ENCODE data around the gene FHL3.
"Not testable (repeated sequence)": the region's sequence is repeated elsewhere in the genome, so short reads cannot be mapped to it uniquely, and the experiment has no call there.

Gene FHL3

GRCh38 chr1:37987679-37988078, 17.6 kb downstream of the FHL3 start:
- no peak overlapping the region for H3K4me3 ChIP-seq (ENCODE audit: low read depth, low read length)

DNA sequence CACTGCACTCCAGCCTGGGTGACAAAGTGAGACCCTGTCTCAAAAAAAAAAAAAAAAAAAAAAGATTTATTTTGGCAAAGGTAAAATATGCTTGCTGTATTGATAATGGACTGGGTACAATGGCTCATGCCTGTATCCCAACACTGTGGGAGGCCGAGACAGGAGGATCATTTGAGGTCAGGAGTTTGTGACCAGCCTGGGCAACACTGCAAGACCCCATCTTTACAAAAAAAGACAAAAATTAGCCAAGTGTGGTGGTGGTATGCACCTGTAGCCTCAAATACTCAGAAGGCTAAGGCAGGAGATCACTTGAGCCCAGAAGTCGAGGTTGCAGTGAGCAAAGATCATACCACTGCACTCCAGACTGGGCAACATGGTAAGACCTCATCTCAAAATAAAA, 21.8 kb downstream of the FHL3 start:
- Histone ChIP-seq H3K36me3 (replicated peaks) (peaks cover 86% of the 10 kb centered on the region), H3K27ac (no peak overlapping the region), H3K4me3 (ENCODE audit: low read depth, low read length) (no peak overlapping the region), H3K27me3 (replicated peaks) (no peaks in the 10 kb centered on the region)
- TF ChIP-seq, protein P1, sequence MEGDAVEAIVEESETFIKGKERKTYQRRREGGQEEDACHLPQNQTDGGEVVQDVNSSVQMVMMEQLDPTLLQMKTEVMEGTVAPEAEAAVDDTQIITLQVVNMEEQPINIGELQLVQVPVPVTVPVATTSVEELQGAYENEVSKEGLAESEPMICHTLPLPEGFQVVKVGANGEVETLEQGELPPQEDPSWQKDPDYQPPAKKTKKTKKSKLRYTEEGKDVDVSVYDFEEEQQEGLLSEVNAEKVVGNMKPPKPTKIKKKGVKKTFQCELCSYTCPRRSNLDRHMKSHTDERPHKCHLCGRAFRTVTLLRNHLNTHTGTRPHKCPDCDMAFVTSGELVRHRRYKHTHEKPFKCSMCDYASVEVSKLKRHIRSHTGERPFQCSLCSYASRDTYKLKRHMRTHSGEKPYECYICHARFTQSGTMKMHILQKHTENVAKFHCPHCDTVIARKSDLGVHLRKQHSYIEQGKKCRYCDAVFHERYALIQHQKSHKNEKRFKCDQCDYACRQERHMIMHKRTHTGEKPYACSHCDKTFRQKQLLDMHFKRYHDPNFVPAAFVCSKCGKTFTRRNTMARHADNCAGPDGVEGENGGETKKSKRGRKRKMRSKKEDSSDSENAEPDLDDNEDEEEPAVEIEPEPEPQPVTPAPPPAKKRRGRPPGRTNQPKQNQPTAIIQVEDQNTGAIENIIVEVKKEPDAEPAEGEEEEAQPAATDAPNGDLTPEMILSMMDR (IDR thresholded peaks at IDR 0.05; ENCODE audit: low read depth, low read length, missing control alignments) = no peak
- in situ Hi-C loops (cut with HindIII; ENCODE audit: low pct_ligation_motif_present, low sequenced_read_pairs) = no loop called here
- DNase-seq = no peak

More at GRCh38 chr1:37987679-37988078, 17.6 kb downstream of the FHL3 start:
- Histone ChIP-seq H3K27me3 (replicated peaks) (no peaks in the 10 kb centered on the region), H3K36me3 (replicated peaks) (peaks cover 46% of the 10 kb centered on the region), H3K27ac (no peak overlapping the region)
- no peak for DNase-seq
- in situ Hi-C loops (cut with HindIII; ENCODE audit: low pct_ligation_motif_present, low sequenced_read_pairs) = no loop called here
- TF ChIP-seq, protein P1 (IDR thresholded peaks at IDR 0.05; ENCODE audit: low read depth, low read length, missing control alignments) = no peak

DNA sequence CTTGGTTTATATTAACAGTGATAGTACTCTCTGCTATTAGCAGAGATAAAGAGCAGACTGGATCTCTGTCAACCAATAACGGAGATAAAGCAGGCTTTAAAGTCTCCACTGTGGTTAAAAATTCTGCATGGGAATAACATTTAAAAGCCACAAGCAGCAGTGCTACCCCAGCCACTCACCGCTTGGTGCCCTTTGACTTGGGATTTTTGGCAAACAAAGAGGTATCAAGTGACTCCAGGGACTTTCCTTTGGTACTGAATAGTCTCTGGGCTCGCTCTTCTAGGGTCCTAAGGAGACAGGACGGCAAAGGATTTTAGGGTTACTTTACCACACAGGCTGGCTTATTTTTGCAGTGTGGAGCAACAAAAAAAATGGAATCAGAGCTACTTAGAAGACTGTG, 26.8 kb downstream of the FHL3 start:
- H3K36me3 ChIP-seq (replicated peaks) = peaks cover 92% of the 10 kb centered on the region
- H3K4me3 ChIP-seq (ENCODE audit: low read depth, low read length) = no peak overlapping the region
- DNase-seq = no peak
- in situ Hi-C loops (cut with HindIII; ENCODE audit: low pct_ligation_motif_present, low sequenced_read_pairs) = no loop called here
- no peaks in the 10 kb centered on the region for H3K27me3 ChIP-seq (replicated peaks)
- TF ChIP-seq, protein P1 (IDR thresholded peaks at IDR 0.05; ENCODE audit: low read depth, low read length, missing control alignments) = no peak
- no peak overlapping the region for H3K27ac ChIP-seq

DNA sequence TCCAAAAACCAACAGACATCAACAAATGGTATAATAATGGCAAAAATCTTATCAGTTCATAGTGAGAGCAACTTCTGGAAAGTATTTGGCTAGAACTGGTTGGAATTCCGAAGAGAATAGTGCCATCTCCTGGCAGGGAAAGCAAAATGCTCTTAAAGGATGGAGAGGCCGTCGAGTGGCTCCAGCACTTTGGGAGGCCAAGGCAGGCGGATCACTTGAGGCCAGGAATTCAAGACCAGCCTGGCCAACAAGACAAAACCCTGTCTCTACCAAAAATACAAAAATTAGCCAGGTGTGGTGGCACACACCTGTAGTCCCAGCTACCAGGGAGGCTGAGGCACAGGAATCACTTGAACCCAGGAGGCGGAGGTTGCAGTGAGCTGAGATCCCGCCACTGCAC, 30.2 kb downstream of the FHL3 start:
- H3K27ac ChIP-seq; H3K27me3 ChIP-seq (replicated peaks); in situ Hi-C loops (cut with HindIII; ENCODE audit: low pct_ligation_motif_present, low sequenced_read_pairs); H3K4me3 ChIP-seq (ENCODE audit: low read depth, low read length): not testable (repeated sequence)
- DNase-seq = peak; percentile 31
- TF ChIP-seq, protein P1 (IDR thresholded peaks at IDR 0.05; ENCODE audit: low read depth, low read length, missing control alignments) = peak; percentile 71
- peaks cover 79% of the 10 kb centered on the region for H3K36me3 ChIP-seq (replicated peaks)

GRCh38 chr1:37974567-37974966, 30.7 kb downstream of the FHL3 start:
- no peak overlapping the region for H3K4me3 ChIP-seq (ENCODE audit: low read depth, low read length)
- H3K36me3 ChIP-seq (replicated peaks) = peaks cover 79% of the 10 kb centered on the region
- H3K27me3 ChIP-seq (replicated peaks) = no peaks in the 10 kb centered on the region
- in situ Hi-C loops (cut with HindIII; ENCODE audit: low pct_ligation_motif_present, low sequenced_read_pairs) = no loop called here
- H3K27ac ChIP-seq = no peak overlapping the region
- no peak for DNase-seq
- TF ChIP-seq, protein P1 (IDR thresholded peaks at IDR 0.05; ENCODE audit: low read depth, low read length, missing control alignments) = no peak

DNA sequence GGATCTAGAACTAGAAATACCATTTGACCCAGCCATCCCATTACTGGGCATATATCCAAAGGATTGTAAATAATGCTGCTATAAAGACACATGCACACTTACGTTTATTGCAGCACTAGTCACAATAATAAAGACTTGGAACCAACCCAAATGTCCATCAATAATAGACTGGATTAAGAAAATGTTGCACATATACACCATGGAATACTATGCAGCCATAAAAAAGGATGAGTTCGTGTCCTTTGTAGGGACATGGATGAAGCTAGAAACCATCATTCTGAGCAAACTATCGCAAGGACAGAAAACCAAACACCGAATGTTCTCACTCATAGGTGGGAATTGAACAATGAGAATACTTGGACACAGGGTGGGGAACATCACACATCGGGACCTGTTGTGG, 31.6 kb downstream of the FHL3 start:
- H3K36me3 ChIP-seq (replicated peaks) = peaks cover 76% of the 10 kb centered on the region
- H3K4me3 ChIP-seq (ENCODE audit: low read depth, low read length); H3K27me3 ChIP-seq (replicated peaks); H3K27ac ChIP-seq; in situ Hi-C loops (cut with HindIII; ENCODE audit: low pct_ligation_motif_present, low sequenced_read_pairs); DNase-seq: not testable (repeated sequence)
